ENCODE data around the gene SLIT3. TPM values are rescaled to one million over a fixed set of nuclear protein-coding genes. Genes with fewer than 3 reads are reported as not detected.

SLIT3 gene
- total and polyA plus RNA-seq, 2 experiments from 2014 or later, result 58.4 to 96.7 TPM

DNA sequence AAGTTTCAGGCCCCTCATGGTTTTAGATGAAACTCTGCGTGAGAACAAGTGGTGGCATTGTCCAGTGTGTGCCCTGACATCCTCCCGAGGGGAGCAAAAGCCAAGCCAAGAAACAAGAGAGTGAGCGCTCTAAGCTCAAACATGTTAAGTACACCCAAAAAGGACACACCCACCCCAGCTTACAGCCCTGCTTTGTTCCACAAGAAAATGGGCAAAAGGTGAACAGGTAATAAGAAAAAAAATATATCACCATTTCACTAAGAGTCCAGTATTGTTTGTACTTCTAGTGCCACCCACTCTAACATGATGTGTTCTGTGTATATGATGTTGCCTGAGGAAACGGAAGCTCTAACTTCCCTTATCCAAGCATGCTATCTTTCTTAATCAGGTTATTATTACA is 278.2 kb downstream of the SLIT3 start:
- Histone ChIP-seq H3K27ac (no peak overlapping the region), H4K20me1 (ENCODE audit: insufficient read depth, poor library complexity, severe bottlenecking) (no peaks in the 10 kb centered on the region), H3K4me3 (no peak overlapping the region), H3K36me3 (replicated peaks; ENCODE audit: insufficient read depth, low read depth) (no peaks in the 10 kb centered on the region), H2AFZ (no peak overlapping the region), H3K79me2 (no peaks in the 10 kb centered on the region), H3K27me3 (no peaks in the 10 kb centered on the region), H3K9me3 (ENCODE audit: low read depth) (no peaks in the 10 kb centered on the region), H3K4me1 (ENCODE audit: insufficient read depth) (peaks cover 6% of the 10 kb centered on the region), H3K4me2 (no peak overlapping the region), H3K9me2 (replicated peaks; ENCODE audit: insufficient read depth) (no peaks in the 10 kb centered on the region)
- TF ChIP-seq EZH2phosphoT487 (IDR thresholded peaks at IDR 0.05; ENCODE audit: low read depth, severe bottlenecking, unreplicated experiment) (no peak), EZH2 (IDR thresholded peaks at IDR 0.05; ENCODE audit: borderline replicate concordance) (no peak)
- TF ChIP-seq, protein P1, sequence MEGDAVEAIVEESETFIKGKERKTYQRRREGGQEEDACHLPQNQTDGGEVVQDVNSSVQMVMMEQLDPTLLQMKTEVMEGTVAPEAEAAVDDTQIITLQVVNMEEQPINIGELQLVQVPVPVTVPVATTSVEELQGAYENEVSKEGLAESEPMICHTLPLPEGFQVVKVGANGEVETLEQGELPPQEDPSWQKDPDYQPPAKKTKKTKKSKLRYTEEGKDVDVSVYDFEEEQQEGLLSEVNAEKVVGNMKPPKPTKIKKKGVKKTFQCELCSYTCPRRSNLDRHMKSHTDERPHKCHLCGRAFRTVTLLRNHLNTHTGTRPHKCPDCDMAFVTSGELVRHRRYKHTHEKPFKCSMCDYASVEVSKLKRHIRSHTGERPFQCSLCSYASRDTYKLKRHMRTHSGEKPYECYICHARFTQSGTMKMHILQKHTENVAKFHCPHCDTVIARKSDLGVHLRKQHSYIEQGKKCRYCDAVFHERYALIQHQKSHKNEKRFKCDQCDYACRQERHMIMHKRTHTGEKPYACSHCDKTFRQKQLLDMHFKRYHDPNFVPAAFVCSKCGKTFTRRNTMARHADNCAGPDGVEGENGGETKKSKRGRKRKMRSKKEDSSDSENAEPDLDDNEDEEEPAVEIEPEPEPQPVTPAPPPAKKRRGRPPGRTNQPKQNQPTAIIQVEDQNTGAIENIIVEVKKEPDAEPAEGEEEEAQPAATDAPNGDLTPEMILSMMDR (IDR thresholded peaks at IDR 0.05; ENCODE audit: poor library complexity), result no peak
- no peak for DNase-seq (ENCODE audit: low spot score)
- WGBS (ENCODE audit: low lambda C conversion rate, missing lambda C conversion rate), result 90% methylated on average over 4 of the region's 4 CpGs

DNA sequence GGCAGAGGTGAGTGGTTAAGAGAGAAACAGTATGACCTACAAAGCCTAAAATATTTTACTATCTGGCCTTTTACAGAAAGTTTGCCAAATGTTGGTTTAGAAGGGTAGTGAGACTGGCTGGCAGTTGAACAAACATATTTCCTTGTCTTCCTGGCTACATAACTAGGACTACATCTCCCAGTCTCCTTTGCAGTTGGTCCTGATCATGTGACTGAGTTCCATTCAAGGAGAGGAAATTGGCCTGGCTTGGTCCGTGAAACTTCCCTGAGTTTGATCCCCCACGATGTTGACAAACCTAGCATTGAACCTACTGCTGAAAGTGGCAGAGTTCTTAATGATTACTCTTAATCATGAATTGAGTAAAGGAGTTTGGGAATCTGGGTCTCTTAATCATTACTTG is 280.8 kb downstream of the SLIT3 start:
- Histone ChIP-seq H3K4me1 (ENCODE audit: insufficient read depth) (no peaks in the 10 kb centered on the region), H4K20me1 (ENCODE audit: insufficient read depth, poor library complexity, severe bottlenecking) (no peaks in the 10 kb centered on the region), H2AFZ (peak overlapping the region; percentile 38), H3K4me2 (peak overlapping the region; percentile 28), H3K4me3 (no peak overlapping the region), H3K79me2 (no peaks in the 10 kb centered on the region), H3K27me3 (no peaks in the 10 kb centered on the region), H3K27ac (no peak overlapping the region), H3K9me3 (ENCODE audit: low read depth) (no peaks in the 10 kb centered on the region), H3K36me3 (replicated peaks; ENCODE audit: insufficient read depth, low read depth) (no peaks in the 10 kb centered on the region), H3K9me2 (replicated peaks; ENCODE audit: insufficient read depth) (no peaks in the 10 kb centered on the region)
- TF ChIP-seq EZH2phosphoT487 (IDR thresholded peaks at IDR 0.05; ENCODE audit: low read depth, severe bottlenecking, unreplicated experiment), result no peak
- TF ChIP-seq, protein P1 (IDR thresholded peaks at IDR 0.05; ENCODE audit: poor library complexity), result no peak
- no peak for TF ChIP-seq EZH2 (IDR thresholded peaks at IDR 0.05; ENCODE audit: borderline replicate concordance)
- WGBS (ENCODE audit: low lambda C conversion rate, missing lambda C conversion rate), result 25% methylated on average over 2 of the region's 2 CpGs
- DNase-seq (ENCODE audit: low spot score), result peak; percentile 43

DNA sequence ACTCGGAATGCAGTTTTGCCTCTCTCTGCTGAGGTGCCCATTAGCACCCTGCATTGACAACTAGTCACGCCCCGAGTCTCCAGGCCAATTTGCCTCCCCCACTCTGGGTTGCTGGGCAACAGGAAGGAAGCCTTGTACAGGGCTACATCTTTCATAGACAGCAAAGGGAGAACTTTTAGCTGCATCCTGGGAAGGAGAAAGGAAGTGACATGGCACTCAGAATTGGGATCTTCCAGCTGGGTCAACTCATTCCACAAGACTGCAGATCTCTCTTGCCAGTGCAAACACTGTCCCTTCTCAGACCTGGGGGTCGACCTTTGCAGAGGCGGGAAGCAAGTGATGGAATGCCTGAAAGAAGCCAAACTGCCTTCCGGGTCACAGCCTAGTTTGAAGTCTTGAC is 282.0 kb downstream of the SLIT3 start:
- DNase-seq (ENCODE audit: low spot score), result no peak
- Histone ChIP-seq H3K4me2 (no peak overlapping the region), H3K9me2 (replicated peaks; ENCODE audit: insufficient read depth) (no peaks in the 10 kb centered on the region), H3K79me2 (no peaks in the 10 kb centered on the region), H3K36me3 (replicated peaks; ENCODE audit: insufficient read depth, low read depth) (no peaks in the 10 kb centered on the region), H3K4me1 (ENCODE audit: insufficient read depth) (peaks cover 8% of the 10 kb centered on the region), H3K27me3 (no peaks in the 10 kb centered on the region), H4K20me1 (ENCODE audit: insufficient read depth, poor library complexity, severe bottlenecking) (no peaks in the 10 kb centered on the region), H3K4me3 (no peak overlapping the region), H2AFZ (no peak overlapping the region), H3K27ac (no peak overlapping the region), H3K9me3 (ENCODE audit: low read depth) (no peaks in the 10 kb centered on the region)
- 81% methylated on average over 6 of the region's 6 CpGs for WGBS (ENCODE audit: low lambda C conversion rate, missing lambda C conversion rate)
- TF ChIP-seq, protein P1 (IDR thresholded peaks at IDR 0.05; ENCODE audit: poor library complexity), result no peak
- TF ChIP-seq EZH2phosphoT487 (IDR thresholded peaks at IDR 0.05; ENCODE audit: low read depth, severe bottlenecking, unreplicated experiment) (no peak), EZH2 (IDR thresholded peaks at IDR 0.05; ENCODE audit: borderline replicate concordance) (no peak)

DNA sequence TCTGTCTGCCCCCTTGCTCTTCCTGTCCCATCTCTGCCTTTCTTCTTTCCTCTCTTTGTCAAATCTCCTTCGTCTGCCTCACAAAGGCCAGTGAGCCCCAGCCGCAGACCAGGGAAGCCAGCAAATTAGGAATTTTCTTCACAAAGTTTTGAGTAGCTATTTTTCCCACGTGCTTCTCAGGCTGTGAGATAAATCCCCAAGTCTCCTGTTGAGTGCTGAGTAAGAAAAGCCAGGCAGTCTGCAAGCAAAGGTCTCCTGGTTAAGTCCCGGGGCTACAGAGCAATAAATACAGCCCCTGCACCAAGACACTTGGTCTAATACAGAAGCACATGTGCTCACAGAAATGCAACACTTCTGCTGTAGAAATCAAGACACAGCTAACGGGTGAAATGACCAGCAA is 284.9 kb downstream of the SLIT3 start:
- TF ChIP-seq EZH2 (IDR thresholded peaks at IDR 0.05; ENCODE audit: borderline replicate concordance) (no peak), EZH2phosphoT487 (IDR thresholded peaks at IDR 0.05; ENCODE audit: low read depth, severe bottlenecking, unreplicated experiment) (no peak)
- TF ChIP-seq, protein P1 (IDR thresholded peaks at IDR 0.05; ENCODE audit: poor library complexity), result no peak
- Histone ChIP-seq H3K27ac (no peak overlapping the region), H3K27me3 (no peaks in the 10 kb centered on the region), H3K9me2 (replicated peaks; ENCODE audit: insufficient read depth) (no peaks in the 10 kb centered on the region), H3K36me3 (replicated peaks; ENCODE audit: insufficient read depth, low read depth) (no peaks in the 10 kb centered on the region), H3K4me2 (no peak overlapping the region), H4K20me1 (ENCODE audit: insufficient read depth, poor library complexity, severe bottlenecking) (no peaks in the 10 kb centered on the region), H2AFZ (no peak overlapping the region), H3K79me2 (peaks cover 2% of the 10 kb centered on the region), H3K4me1 (ENCODE audit: insufficient read depth) (peaks cover 29% of the 10 kb centered on the region), H3K4me3 (no peak overlapping the region), H3K9me3 (ENCODE audit: low read depth) (no peaks in the 10 kb centered on the region)
- 44% methylated on average over 5 of the region's 5 CpGs for WGBS (ENCODE audit: low lambda C conversion rate, missing lambda C conversion rate)
- no peak for DNase-seq (ENCODE audit: low spot score)
